CD4-positive, alpha-beta T cell (primary cell): Measurements from ENCODE around the gene CWC27. TPM values are rescaled to one million over a fixed set of nuclear protein-coding genes. Genes with fewer than 3 reads are reported as not detected.

Source experiments
- ATAC-seq: fragments of 200-7000 bp; cut with Tn5 transposase; one replicate; pipeline ENCODE4 v1.10.0; 2022; ENCODE audit warnings: mild to moderate bottlenecking; ENCODE audit not compliant: poor library complexity
- CTCF ChIA-PET: fragments of 350-600 bp; sonication (Branson Sonifier 250); formaldehyde crosslinking; loops from one replicate; lab custom pipeline; 2021; ENCODE audit warnings: antibody characterized with exemption, inconsistent platforms; lab: Charles Lee
- POLR2A ChIA-PET: fragments of 350-600 bp; sonication (Branson Sonifier 250); formaldehyde crosslinking; loops from one replicate; lab custom pipeline; 2021; ENCODE audit warnings: antibody characterized with exemption, inconsistent platforms; lab: Charles Lee
- DNase-seq, 14 experiments: peaks; one replicate each; pipeline ENCODE4 v3.0.0-alpha.2; 2013 to 2020; ENCODE audit warnings: mixed read lengths in 2 of 14
- H3K27ac ChIP-seq, 2 donors: one replicate each; pipeline versions ENCODE4 v1.5.1 to v1.7.0; 2013; ENCODE audit warnings: low read length in 2 of 2, low read depth in 1 of 2, mild to moderate bottlenecking in 1 of 2
- H3K27me3 ChIP-seq, 2 experiments: 1 replicate in 1 of 2; 2 replicates in 1 of 2; pipeline versions ENCODE4 v1.6.1 to v1.7.0; 2013; ENCODE audit warnings: low read length in 2 of 2, control low read depth in 1 of 2, mild to moderate bottlenecking in 1 of 2, moderate library complexity in 1 of 2; ENCODE audit not compliant: insufficient read depth in 2 of 2, control insufficient read depth in 1 of 2
- H3K36me3 ChIP-seq: one replicate; pipeline ENCODE4 v1.6.1; 2013; ENCODE audit warnings: low read length, control low read depth; ENCODE audit not compliant: insufficient read depth
- H3K4me1 ChIP-seq: one replicate; pipeline ENCODE4 v1.6.1; 2013; ENCODE audit warnings: low read length, control low read depth; ENCODE audit not compliant: insufficient read depth
- H3K4me3 ChIP-seq: one replicate; pipeline ENCODE4 v1.5.1; 2013; ENCODE audit warnings: mild to moderate bottlenecking, low read length, moderate library complexity
- H3K9me3 ChIP-seq, 2 experiments: 1 replicate in 1 of 2; 2 replicates in 1 of 2; pipeline versions ENCODE4 v1.6.1 to v1.7.0; 2013; ENCODE audit warnings: low read length in 2 of 2, mild to moderate bottlenecking in 2 of 2, control low read depth in 1 of 2, moderate library complexity in 1 of 2; ENCODE audit not compliant: control insufficient read depth in 1 of 2, insufficient read depth in 1 of 2
- H3K27ac Mint-ChIP-seq: one replicate; pipeline ENCODE4 v1.8.0; 2020; ENCODE audit warnings: mixed read lengths
- H3K27me3 Mint-ChIP-seq: one replicate; pipeline ENCODE4 v1.8.0; 2021; ENCODE audit warnings: mixed read lengths
- H3K36me3 Mint-ChIP-seq: one replicate; pipeline ENCODE4 v1.8.0; 2021; ENCODE audit warnings: low read depth, mixed read lengths
- H3K4me1 Mint-ChIP-seq: one replicate; pipeline ENCODE4 v1.8.0; 2021; ENCODE audit warnings: low read depth, mixed read lengths
- H3K4me3 Mint-ChIP-seq: one replicate; pipeline ENCODE4 v1.8.0; 2020; ENCODE audit warnings: mild to moderate bottlenecking, mixed read lengths
- H3K9me3 Mint-ChIP-seq: one replicate; pipeline ENCODE4 v1.8.0; 2020; ENCODE audit warnings: mixed read lengths
- CTCF ChIP-seq: fragments of 200-600 bp; IDR thresholded peaks from one replicate; pipeline ENCODE4 v1.8.0; 2022; ENCODE audit warnings: antibody characterized with exemption, mild to moderate bottlenecking
- intact Hi-C, 2 experiments: fragments of 100-400 bp; cut with DNase I in 1 of 2; cut with micrococcal nuclease in 1 of 2; formaldehyde crosslinking; loops; one replicate each; pipeline versions ENCODE4 v1.15.1 to v1.9.0; 2023 to 2025; cut with DNase I, micrococcal nuclease
- total RNA-seq, 174 experiments: library from RNA in 2 of 174; stranded (reverse) in 2 of 174; gene quantifications; one replicate each; pipeline ENCODE4 v1.2.3 and lab custom pipeline; 2021 to 2026

The CWC27 gene
- total RNA-seq, 2 experiments from 2014 or later, result 14.2 to 14.5 TPM

- H3K4me1 ChIP-seq, result no peaks in the 10 kb centered on the region
- H3K27ac Mint-ChIP-seq, result no peak overlapping the region
- peaks cover 15% of the 10 kb centered on the region for H3K36me3 Mint-ChIP-seq
- no peaks in the 10 kb centered on the region for H3K27me3 Mint-ChIP-seq
- H3K27me3 ChIP-seq, result no peaks in the 10 kb centered on the region
- H3K36me3 ChIP-seq, result no peaks in the 10 kb centered on the region
- intact Hi-C loops, result no loop called here
- H3K4me1 Mint-ChIP-seq, result no peaks in the 10 kb centered on the region
- H3K4me3 Mint-ChIP-seq, result no peak overlapping the region
- DNase-seq (no peak), ATAC-seq (no peak)
- no peaks in the 10 kb centered on the region for H3K9me3 ChIP-seq
- H3K9me3 Mint-ChIP-seq, result no peaks in the 10 kb centered on the region
- POLR2A ChIA-PET, result interaction anchor here (0.6 kb wide), 1 partner anchor 1085 kb away, joined by 3 read pairs; no protein-coding TSS in a partner anchor
- no peak overlapping the region for H3K4me3 ChIP-seq
- CTCF ChIA-PET, result no interaction called here
- no peak overlapping the region for H3K27ac ChIP-seq
- TF ChIP-seq CTCF, result no peak
Observed at GRCh38 chr5:64859881-64860280, 91.2 kb downstream of the CWC27 start.

- Histone ChIP-seq H3K4me3 (no peak overlapping the region), H3K4me1 (no peaks in the 10 kb centered on the region), H3K9me3 (no peaks in the 10 kb centered on the region), H3K36me3 (no peaks in the 10 kb centered on the region), H3K27me3 (no peaks in the 10 kb centered on the region), H3K27ac (no peak overlapping the region)
- no peak for DNase-seq
- Mint-ChIP-seq H3K9me3 (no peaks in the 10 kb centered on the region), H3K4me3 (no peak overlapping the region), H3K27ac (no peak overlapping the region), H3K4me1 (no peaks in the 10 kb centered on the region), H3K36me3 (peaks cover 15% of the 10 kb centered on the region), H3K27me3 (no peaks in the 10 kb centered on the region)
- POLR2A ChIA-PET, result no interaction called here
- CTCF ChIA-PET, result no interaction called here
- no peak for TF ChIP-seq CTCF
- intact Hi-C loops, result no loop called here
- ATAC-seq, result no peak
Observed at GRCh38 chr5:64861281-64861680, 92.6 kb downstream of the CWC27 start.

GRCh38 chr5:64864171-64864570 is 95.4 kb downstream of the CWC27 start:
- H3K27ac Mint-ChIP-seq, result no peak overlapping the region
- H3K36me3 Mint-ChIP-seq, result peaks cover 10% of the 10 kb centered on the region
- H3K4me1 Mint-ChIP-seq, result no peaks in the 10 kb centered on the region
- ChIA-PET CTCF (no interaction called here), POLR2A (no interaction called here)
- Histone ChIP-seq H3K4me3 (no peak overlapping the region), H3K9me3 (no peaks in the 10 kb centered on the region), H3K36me3 (no peaks in the 10 kb centered on the region), H3K27me3 (no peaks in the 10 kb centered on the region), H3K27ac (no peak overlapping the region), H3K4me1 (no peaks in the 10 kb centered on the region)
- H3K27me3 Mint-ChIP-seq, result no peaks in the 10 kb centered on the region
- no peak for DNase-seq
- intact Hi-C loops, result no loop called here
- H3K9me3 Mint-ChIP-seq, result no peaks in the 10 kb centered on the region
- TF ChIP-seq CTCF, result no peak
- no peak for ATAC-seq
- no peak overlapping the region for H3K4me3 Mint-ChIP-seq
